ENCODE data around the gene ARHGAP25.
A peak's percentile ranks its signal among the peaks of the same experiment; 100 is the strongest.
"Not testable (repeated sequence)": the region's sequence is repeated elsewhere in the genome, so short reads cannot be mapped to it uniquely, and the experiment has no call there.

The ARHGAP25 gene

DNA sequence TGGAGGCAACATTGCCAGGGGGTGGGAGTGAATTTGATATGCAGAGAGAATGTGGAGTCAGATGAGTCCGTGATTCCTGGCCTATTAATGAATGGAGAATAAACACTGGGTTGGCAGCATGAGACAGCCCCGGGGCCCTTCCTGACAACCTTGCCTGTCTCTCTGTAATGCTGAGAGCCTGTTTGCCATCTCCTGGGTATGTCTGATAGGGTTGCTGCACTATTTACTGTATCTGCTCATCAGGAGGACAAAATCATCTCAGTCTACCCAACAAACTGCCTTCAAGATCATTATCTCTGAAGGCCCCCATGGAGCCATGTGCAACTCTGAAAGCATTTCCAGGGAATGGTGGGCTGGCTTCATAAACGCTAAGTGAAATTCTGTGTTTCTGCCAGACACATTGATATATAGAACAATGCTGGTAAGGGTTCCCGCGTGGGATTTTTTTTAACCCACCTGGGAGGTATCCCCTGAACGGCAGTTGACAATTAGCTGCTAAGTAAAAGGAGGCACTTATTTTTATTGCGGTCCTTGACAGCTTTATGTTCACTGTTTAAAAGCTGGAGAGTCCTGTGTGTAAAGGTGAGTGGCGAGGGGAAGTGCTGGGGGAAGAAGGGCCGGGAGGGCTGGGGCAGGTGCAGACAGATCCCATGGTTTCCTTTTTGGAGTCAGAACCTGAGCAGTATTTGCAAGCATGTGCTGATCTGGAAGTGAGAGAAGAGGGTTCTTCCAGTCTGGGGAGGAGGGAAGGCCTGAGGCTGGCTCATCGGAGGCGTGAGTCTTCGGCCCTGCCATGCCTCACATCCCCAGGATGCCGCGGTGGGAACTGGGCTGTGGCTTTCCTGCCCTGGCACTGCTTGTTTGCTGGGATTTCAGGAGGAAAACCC lies 64.8 kb downstream of the ARHGAP25 start:
- DNase-seq (ENCODE audit: low read depth), result peak; percentile 13

DNA sequence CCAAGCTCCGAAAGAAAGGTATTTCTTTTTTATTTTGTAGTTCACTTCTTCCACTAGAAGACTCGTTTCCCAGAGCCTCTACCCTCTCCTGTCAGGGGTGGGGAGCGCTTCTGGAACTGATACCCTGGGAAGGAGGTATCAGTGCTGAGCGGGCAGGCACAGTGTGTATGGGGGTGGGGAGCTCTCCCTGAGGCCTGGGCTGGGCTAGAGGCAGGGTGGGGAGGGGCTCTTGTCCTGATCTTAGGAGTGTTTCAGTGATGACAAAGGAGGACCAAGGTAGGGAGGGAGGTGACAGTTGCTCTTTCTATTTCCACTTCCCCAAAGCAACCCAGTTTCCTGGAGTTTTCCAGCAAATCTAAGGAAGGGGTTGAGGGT lies 65.4 kb downstream of the ARHGAP25 start:
- DNase-seq (ENCODE audit: low read depth), result no peak

DNA sequence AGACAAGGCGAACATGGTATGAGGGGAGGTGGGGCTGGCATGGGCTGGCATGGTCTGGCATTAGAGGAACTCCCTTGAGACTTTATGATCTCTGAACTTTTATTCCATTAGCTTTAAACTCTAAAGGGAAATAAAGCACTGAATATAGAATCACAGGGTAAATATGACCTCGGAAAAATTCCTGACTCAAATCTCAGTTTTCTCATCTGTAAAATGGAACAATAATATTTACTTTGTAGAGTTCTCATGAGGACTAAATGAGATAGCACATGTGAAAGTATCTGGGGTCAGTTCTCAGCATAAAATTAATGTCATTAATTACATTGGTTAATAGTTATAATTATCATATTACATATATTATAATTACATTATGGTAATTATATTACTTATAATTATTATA lies 65.9 kb downstream of the ARHGAP25 start:
- no peak for DNase-seq (ENCODE audit: low read depth)

DNA sequence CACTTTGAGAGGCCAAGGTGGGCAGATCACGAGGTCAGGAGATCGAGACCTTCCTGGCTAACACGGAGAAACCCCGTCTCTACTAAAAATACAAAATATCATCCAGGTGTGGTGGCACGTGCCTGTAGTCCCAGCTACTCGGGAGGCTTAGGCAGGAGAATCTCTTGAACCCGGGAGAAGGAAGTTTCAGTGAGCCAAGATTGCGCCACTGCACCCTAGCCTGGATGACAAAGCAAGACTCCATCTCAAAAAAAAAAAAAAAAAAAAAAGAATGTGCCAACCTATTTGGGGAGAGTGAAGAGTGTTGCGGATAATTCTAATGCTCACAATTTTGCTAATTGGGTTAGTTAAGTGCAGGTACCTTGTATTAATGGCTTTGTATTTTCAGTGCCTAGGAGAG lies 67.5 kb downstream of the ARHGAP25 start:
- DNase-seq (ENCODE audit: low read depth), result not testable (repeated sequence)

DNA sequence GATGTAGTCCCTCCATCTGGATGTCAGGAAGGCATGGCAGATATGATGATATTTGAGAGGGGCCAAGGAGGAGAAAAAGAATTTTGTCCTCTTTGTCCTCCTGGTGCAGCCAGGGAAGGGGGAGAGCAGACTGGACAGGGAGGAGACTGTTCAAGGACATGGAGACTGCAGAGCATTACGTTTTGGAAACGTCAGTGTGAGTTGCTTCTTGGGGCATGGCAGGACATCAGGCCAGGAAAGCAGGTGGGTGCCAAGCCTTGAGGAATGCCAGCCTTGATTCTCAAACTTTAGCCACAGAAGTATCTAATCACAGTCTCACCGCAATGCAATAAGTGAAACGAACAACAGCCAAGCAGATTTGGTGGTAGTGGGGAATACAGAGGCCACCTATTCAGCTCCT lies 70.4 kb downstream of the ARHGAP25 start:
- DNase-seq (ENCODE audit: low read depth), result no peak

DNA sequence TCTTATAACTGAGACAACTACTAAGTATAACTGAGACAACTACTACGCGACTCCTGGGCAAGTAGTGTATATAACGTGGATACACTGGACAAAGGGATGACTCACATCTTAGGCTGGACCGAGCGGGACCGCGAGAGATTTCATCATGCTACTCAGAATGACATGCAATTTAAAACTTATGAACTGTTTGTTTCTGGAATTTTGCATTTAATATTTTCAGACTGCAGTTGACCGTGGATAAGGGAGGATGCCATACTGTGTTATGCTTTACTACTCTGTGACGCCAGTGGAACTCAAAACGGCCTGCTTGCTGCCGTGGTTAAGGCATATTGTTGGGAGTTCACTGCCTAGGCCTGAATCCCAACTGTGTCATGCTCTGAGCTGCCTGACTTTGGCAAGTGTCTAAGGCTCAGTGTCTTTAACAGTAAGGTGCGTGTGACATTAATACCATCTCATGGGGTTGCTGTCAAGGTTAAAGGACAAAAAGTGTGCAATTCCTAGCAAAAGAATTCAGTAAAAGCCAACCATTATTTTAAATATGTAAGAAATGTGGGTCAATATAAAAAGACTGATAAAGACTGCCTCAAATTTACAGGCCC lies 72.0 kb downstream of the ARHGAP25 start:
- DNase-seq (ENCODE audit: low read depth), result peak; percentile 83

DNA sequence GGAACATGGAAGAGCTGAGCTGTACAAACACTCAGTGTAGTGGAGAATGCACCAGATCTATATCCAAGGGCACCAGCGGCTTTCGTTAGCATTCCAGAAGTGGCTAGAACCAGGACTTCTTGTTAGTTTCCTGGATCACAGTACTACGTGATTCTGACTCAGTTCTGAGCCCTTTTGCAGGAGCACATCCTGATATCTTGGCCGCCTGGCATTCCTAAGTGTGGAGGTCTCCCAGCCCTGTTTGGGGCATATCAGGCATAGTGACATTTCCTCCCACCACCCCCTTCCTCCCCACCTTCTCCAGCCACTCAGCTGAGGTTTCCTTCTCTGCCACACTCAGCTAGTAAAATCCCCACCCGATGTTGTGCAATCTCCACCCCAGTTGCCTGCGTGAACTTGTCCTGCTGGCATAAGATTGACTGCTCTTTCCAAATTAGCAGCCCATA lies 73.2 kb downstream of the ARHGAP25 start:
- DNase-seq (ENCODE audit: low read depth), result peak; percentile 36

DNA sequence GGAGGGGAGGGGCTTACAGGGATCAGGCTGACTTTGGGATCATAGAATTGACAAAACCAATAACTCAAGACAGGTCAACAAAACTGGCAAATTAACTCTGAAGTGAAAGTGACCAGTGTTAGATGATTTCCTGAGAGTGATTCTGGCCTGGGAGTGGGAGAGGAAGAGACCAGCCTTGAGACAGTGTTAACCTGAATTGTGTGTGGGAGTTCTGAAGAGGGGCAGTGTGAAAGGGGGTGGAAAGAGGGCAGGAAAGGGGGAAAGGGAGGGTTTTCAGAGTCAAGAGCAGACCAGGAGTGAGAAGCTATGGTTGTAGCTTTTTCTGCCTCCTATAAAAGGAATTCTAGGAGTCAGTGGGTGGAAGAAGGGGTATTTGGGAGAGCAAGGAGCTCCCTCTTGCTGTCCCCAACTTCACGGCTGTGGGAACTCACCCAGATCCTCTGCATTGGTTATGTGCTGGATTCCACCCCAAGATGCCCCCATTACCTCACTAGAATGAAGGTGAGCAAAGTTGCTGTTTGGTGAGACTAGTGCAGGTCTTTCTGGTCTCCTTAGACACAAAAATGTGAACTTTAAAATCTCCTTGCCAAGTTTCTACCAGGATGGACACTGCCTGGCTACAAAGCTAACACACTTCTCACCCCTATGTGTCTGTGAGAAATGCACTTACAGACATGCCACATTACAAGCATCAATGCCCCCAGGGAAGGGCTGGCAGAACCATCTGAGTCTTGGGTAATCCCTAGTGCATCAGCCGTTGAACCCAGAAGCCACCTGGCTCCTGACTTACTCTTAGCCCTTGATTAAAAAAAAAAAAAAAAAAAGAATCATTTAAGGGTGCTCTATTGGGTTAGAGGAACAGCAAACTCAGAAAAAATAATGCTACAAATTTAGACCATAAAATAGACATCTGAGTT lies 75.0 kb downstream of the ARHGAP25 start:
- DNase-seq (ENCODE audit: low read depth), result no peak

DNA sequence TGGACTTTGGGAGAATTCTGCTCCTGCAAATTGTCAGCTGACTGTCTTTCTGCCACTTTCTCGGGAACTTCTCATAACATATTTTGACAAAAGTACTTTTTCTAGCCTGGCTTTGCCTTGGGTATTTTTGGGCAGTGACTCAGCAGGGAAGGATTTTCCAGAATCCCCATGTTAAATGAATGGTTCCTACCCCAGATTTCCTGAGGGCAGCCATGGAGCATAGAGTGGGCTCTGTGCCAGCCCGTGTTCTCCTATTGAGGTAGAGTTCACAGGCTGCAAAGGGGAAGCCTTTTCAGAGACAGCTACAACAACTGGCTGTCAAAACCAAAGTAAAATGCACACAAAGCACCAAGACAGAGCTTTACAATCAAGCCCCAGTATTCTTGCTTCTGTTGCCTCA lies 76.8 kb downstream of the ARHGAP25 start:
- DNase-seq (ENCODE audit: low read depth), result peak; percentile 24

DNA sequence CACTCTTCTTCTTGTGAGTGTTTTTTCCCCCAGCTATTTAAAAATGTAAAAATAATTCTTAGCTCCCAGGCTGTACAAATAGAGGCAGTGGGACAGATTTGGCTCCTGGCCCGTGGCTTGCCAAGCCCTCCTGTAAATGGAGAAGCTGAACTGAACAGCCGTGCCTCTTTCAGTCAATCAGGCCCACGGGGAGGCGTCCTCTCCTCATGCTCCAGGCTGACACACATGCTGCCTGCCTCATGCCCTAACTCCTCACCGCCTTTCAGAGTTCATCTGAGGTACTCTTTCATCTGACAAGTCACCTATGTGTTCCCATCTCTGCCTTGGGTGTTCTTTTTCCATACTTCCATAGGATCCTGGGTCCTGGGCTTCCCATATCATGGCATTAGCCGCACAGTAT lies 77.6 kb downstream of the ARHGAP25 start:
- DNase-seq (ENCODE audit: low read depth), result no peak

DNA sequence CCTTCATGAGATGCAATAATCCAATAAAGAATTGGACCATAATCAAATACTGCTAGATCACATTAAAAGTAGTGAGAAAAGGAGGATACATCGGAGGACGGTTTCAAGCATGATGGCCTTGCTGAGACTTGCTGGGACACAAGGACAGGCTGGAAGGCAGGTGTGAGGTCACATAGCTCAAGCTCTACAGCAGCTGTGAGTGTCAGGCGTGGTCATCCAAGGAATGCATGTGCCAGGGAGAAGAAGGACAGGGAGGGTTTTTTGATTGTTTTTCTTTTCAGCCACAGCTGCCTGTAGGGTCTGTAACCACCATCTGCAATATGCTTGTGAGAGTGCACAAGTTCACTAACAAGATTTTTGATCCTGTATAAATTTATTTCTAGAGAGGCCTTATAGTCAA lies 79.0 kb downstream of the ARHGAP25 start:
- no peak for DNase-seq (ENCODE audit: low read depth)

DNA sequence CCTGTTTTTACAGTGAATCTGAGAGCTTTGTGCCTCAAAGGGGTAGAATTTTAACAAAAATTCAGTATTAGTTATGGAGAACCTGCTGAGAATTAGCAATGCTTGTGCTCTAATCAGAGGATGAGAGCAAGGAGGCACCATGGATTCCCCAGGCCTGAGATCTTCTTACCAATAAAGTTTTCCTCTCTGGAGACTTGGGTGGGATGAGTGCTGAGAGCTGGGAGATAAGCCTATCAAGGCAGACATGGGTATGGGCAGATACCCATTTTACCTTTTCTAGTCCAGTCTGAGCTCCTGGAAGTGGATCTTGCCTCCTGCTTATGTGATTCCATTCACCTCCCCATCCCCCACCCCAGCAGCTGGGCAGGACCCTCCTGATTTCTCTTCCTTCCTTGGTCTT lies 82.7 kb downstream of the ARHGAP25 start:
- no peak for DNase-seq (ENCODE audit: low read depth)

DNA sequence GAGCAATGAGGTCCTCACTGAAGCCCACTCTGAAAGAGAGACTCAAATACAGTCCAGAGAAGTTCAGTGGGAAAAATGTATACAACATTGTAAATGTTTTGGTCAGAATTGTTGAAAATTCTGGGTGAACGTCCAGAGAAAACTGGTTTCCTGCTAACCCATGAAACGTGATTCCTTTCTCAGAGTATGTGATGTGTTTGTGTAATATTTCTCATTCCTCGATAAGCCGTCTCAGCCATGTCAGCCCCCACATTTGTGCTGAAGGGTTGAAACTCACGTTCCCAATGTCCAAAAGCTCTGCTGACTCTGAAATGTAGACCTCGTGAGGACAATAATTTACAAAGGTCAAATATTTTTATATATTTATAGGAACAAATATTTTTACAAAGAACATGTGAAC lies 84.9 kb downstream of the ARHGAP25 start:
- DNase-seq (ENCODE audit: low read depth), result no peak

DNA sequence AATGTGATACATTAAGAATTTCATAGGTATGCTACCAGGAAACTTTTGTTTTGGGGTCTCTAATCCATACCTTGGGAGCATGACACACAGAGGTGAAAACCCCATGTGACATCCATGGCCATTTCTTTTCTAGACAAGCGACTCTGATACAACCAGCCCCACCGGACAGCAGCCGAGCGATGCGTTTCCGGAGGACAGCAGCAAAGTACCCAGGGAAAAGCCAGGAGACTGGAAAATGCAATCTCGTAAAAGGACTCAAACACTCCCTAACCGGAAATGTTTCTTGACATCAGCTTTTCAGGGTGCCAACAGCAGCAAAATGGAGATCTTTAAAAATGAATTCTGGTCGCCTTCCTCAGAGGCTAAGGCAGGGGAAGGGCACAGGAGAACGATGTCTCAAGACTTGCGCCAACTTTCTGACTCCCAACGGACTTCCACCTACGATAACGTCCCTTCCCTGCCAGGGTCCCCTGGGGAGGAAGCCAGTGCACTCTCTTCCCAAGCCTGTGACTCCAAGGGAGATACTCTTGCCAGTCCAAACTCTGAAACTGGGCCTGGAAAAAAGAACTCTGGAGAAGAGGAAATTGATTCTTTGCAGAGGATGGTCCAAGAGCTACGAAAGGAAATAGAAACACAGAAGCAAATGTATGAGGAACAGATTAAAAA lies 87.7 kb downstream of the ARHGAP25 start:
- no peak for DNase-seq (ENCODE audit: low read depth)

DNA sequence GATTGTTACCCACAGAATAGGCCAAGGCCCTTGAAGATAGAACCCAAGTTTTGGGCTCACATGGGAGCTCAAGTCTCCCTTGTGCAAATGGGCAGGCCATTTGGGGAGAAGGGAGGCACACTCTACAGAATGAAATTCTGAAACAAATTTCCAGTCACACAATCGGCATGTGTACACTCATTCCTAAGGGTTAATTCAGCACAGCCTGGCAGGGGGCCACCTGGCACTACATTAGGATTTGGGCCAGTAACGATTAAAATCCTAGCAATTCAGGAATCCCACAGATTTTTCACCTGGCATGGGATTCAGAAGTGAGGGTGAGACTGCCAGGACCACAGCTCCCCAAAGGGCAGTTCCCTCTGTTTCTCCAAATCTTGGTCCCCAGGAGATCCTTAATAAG lies 90.2 kb downstream of the ARHGAP25 start:
- peak; percentile 48 for DNase-seq (ENCODE audit: low read depth)

DNA sequence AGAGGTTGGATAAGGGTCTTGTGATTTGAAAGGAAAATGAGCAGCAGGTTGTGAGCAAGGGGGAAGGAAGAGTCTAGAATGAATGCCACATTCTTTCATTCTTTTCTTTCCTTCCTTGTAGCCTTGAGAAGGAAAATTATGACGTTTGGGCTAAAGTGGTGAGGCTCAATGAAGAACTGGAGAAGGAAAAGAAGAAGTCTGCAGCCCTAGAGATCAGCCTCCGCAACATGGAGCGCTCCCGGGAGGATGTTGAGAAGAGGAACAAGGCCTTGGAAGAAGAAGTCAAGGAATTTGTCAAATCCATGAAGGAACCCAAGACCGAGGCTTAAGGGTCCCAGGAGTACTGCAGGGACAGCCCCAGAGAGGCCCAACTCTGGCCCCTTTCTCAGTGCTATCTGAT lies 91.3 kb downstream of the ARHGAP25 start:
- no peak for DNase-seq (ENCODE audit: low read depth)

DNA sequence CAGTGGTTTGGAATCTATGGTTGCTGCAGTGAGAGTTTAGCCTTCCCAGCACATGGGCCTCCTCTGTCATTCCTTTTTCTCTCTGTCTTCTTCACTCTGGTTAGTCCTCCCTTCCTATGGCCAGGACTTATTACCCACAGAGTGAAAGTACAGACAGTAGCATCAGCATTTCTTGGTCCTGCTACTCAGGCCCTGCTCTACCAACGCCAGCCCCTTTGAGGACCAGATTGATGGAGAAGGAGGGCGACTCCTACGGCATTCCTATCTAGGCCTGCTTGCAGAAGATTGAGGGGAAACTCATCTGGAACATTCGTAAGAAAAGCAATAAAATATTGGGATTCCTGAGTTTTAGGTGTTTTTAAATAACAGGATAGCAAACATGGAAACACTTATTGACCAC lies 93.1 kb downstream of the ARHGAP25 start:
- DNase-seq (ENCODE audit: low read depth), result no peak

DNA sequence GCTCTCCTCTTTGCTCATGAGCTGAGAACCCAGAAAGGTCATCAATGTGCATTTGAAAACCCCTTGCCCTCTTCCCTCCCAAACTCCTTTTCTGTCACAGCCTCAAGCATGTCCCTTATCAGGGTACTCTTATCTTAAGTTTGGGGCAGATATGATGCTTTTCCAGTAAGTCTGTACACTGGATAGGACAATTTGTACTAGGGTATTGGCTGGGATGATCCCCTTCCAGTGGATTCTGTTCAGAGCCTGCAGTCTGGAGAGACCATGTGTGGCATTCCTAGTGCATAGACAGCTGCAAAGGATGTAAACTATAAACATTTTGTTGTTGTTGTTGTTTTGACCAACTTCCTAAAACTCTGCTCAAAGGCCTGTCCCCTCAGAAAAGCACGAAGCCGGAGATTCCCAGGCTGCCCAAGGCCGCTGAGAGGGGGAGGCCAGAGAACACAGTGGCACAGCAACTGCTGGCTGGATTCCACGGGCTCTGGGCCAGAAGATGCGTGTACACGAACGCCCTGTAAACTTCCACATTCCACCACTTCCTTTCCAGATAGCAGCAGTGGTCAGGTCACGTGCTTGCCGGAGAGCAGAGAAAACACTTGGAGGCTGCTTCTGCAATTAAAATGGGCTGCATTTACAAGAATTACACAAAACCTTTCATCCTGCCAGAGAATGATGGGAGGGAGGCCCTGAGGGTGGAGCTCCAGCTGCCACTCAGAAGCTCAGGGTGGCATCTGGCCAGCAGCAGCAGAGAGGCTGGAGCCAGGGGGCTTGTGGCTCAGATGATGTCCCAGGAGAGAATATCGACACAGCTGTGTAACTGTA lies 94.5 kb downstream of the ARHGAP25 start:
- DNase-seq (ENCODE audit: low read depth), result peak; percentile 98

DNA sequence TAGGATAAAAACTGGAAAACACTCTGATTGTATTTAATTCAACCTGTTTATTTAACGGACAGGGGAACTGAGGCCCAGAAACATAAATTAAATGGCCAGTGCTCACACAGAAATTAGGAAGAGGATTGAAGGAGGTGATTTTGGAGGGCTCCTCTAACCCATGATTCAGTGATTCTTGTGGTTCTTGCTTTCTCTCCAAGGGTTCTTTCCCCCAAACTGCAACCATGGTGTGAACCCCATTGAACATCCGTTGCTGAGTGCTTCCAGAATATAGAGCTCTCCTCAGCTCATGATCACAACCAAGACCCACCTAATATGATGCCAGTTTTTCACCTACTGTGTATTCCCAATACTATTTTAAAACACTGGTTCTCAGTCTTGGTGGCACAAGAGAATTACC lies 95.1 kb downstream of the ARHGAP25 start:
- DNase-seq (ENCODE audit: low read depth), result no peak

DNA sequence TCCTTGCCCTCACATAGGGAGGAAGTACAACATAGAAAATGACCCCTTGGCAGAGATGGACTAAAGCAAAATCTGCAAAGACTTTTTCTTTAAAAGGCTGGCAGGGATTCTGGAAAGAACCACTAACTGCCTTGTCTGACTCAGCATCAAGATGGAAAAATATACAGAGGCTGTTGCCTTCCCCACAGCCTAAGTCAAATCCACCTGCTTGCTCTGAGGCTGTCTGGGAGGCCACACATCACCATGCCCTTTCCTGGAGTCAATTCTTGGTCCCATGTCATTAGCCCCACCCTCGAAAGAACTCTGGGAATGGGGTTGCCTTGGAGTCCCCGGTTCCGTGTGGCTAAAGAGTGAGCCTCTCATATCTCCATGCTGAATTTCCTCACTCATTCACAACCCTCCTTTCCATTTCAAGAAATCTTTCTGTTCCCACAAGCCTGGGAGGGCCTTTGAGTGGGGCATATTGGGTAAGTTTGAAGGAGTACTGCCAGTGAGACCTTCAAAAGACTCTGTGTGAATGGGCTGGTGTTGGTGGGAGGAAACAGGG lies 97.1 kb downstream of the ARHGAP25 start:
- peak; percentile 27 for DNase-seq (ENCODE audit: low read depth)

Measured in fibroblast of gingiva (primary cell).